ENCODE measurements around the gene MTIF2.

GRCh38 chr2:55223958-55224760 is 44.9 kb downstream of the MTIF2 start:
- TF ChIP-seq, protein P1, sequence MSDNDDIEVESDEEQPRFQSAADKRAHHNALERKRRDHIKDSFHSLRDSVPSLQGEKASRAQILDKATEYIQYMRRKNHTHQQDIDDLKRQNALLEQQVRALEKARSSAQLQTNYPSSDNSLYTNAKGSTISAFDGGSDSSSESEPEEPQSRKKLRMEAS (IDR thresholded peaks at IDR 0.05; ENCODE audit: low read depth, low read length) = no peak
- TF ChIP-seq CTCF (IDR thresholded peaks at IDR 0.05; ENCODE audit: low read depth, low read length) = no peak
- TF ChIP-seq POLR2A (IDR thresholded peaks at IDR 0.05; ENCODE audit: extremely low read depth, insufficient read length) = no peak
- TF ChIP-seq MYC (IDR thresholded peaks at IDR 0.05; ENCODE audit: low read depth, low read length) = no peak
